Hindlimb muscle (tissue), 1 donor: Measurements from ENCODE around the gene ORMDL1. TPM values are rescaled to one million over a fixed set of nuclear protein-coding genes. Genes with fewer than 3 reads are reported as not detected.
"Not testable (repeated sequence)": the region's sequence is repeated elsewhere in the genome, so short reads cannot be mapped to it uniquely, and the experiment has no call there.

ENCODE experiments used
- DNase-seq: peaks from one replicate; pipeline ENCODE4 v3.0.0-alpha.2; 2013
- polyA plus RNA-seq: library from polyadenylated mRNA; unstranded; fragments of 120-200 nt; gene quantifications from one replicate; pipeline ENCODE4 v1.2.1, GENCODE V29; 2013; ENCODE audit not compliant: insufficient read length

Gene ORMDL1
- polyA plus RNA-seq, 1 donor: 52.1 TPM

- DNase-seq: no peak
Observed at GRCh38 chr2:189770590-189771322, 13.4 kb downstream of the ORMDL1 start.

GRCh38 chr2:189763908-189764661 is 20.1 kb downstream of the ORMDL1 start:
- DNase-seq: no peak

- DNase-seq: peak; percentile 93
Observed at GRCh38 chr2:189762551-189763298, 21.4 kb downstream of the ORMDL1 start, which contains the start of gene OSGEPL1. Gene OSGEPL1, minus strand, starts transcription at chr2:189762792. Its CDS starts 1,152 bp downstream, at chr2:189761640.

- DNase-seq: no peak
Observed at GRCh38 chr2:189762229-189762550, 21.9 kb downstream of the ORMDL1 start.

GRCh38 chr2:189760154-189760553 is 24.0 kb downstream of the ORMDL1 start:
- DNase-seq: not testable (repeated sequence)

- no peak for DNase-seq
Observed at GRCh38 chr2:189756311-189756952, 27.7 kb downstream of the ORMDL1 start.

GRCh38 chr2:189751080-189751658 is 33.0 kb downstream of the ORMDL1 start:
- no peak for DNase-seq

- DNase-seq: no peak
Observed at GRCh38 chr2:189729430-189729829, 54.7 kb downstream of the ORMDL1 start.

GRCh38 chr2:189726849-189727248 is 57.3 kb downstream of the ORMDL1 start:
- no peak for DNase-seq

- DNase-seq: no peak
Observed at GRCh38 chr2:189726271-189726670, 57.9 kb downstream of the ORMDL1 start.

- DNase-seq: no peak
Observed at GRCh38 chr2:189723192-189723591, 60.9 kb downstream of the ORMDL1 start.

Other genes with a start within 250 kb of the ORMDL1 start
- 42.2 TPM for gene SLC40A1, start 203.6 kb downstream of the ORMDL1 start, polyA plus RNA-seq
- gene ASNSD1, start 122.9 kb downstream of the ORMDL1 start, polyA plus RNA-seq: 35.2 TPM
- gene ANKAR, start 109.7 kb downstream of the ORMDL1 start, polyA plus RNA-seq: 5.6 TPM
- 12.9 TPM for gene OSGEPL1, start 21.5 kb downstream of the ORMDL1 start, polyA plus RNA-seq
- 24.4 TPM for gene PMS1, start 111 bp upstream of the ORMDL1 start, polyA plus RNA-seq